Measurements from ENCODE around the gene LTBP2.

GRCh38 chr14:74620923-74621322 is 8.9 kb upstream of the LTBP2 start:
- TF ChIP-seq EZH2phosphoT487 (IDR thresholded peaks at IDR 0.05; ENCODE audit: insufficient read depth, low read depth) (no peak), EZH2 (IDR thresholded peaks at IDR 0.05; ENCODE audit: insufficient read depth, poor library complexity, severe bottlenecking) (no peak)
